GM12878 (cell line): ENCODE measurements around the gene RPUSD1. TPM values are rescaled to one million over a fixed set of nuclear protein-coding genes. Genes with fewer than 3 reads are reported as not detected.

Source experiments
- ATAC-seq: fragments of 200-7000 bp; cut with Tn5 transposase; 3 replicates; pipeline ENCODE4 v1.9.1; 2020; ENCODE audit warnings: mild to moderate bottlenecking, moderate library complexity
- BruUV-seq: library from RNA; stranded (reverse); fragments of 400-500 nt; replicated peaks from 2 replicates; lab custom pipeline; 2021; lab: Mats Ljungman, UMichigan
- CTCF ChIA-PET: fragments of 300-600 bp; sonication (Branson Sonifier 250); formaldehyde crosslinking; extraction: SDS; loops from one replicate; lab custom pipeline; 2021; ENCODE audit warnings: inconsistent platforms; lab: Yijun Ruan, JAX
- POLR2A ChIA-PET: fragments of 350-600 bp; formaldehyde crosslinking; extraction: SDS; loops from one replicate; lab custom pipeline; 2021; ENCODE audit warnings: inconsistent platforms; lab: Charles Lee
- RAD21 ChIA-PET: fragments of 300-600 bp; sonication (Branson Sonifier 250); formaldehyde crosslinking; loops from one replicate; lab custom pipeline; 2023; ENCODE audit warnings: antibody characterized with exemption; ENCODE audit not compliant: unreplicated experiment; lab: Charles Lee
- SMC1A ChIA-PET: fragments of 300-600 bp; sonication (Branson Sonifier 250); formaldehyde crosslinking; loops from one replicate; lab custom pipeline; 2023; ENCODE audit not compliant: unreplicated experiment, uncharacterized antibody; lab: Charles Lee
- DNase-seq: peaks from one replicate; pipeline ENCODE4 v3.0.0-alpha.2; 2011; ENCODE audit warnings: low read depth, low spot score
- FAIRE-seq: peaks from 3 replicates; lab custom pipeline; 2011; peaks lifted over from hg19 to GRCh38; lab: Jason Lieb, UNC
- H2AFZ ChIP-seq: 2 replicates; pipeline ENCODE4 v1.6.0; 2011; ENCODE audit warnings: low read depth, low read length, control low read depth; ENCODE audit not compliant: control insufficient read depth
- H3K27ac ChIP-seq: 2 replicates; pipeline ENCODE4 v1.5.1; 2011; ENCODE audit warnings: control low read depth; ENCODE audit not compliant: control insufficient read depth, insufficient read depth
- H3K27me3 ChIP-seq, 2 experiments: replicated peaks in 1 of 2; 2 replicates each; pipeline versions ENCODE4 v1.6.0 to v1.6.1; 2011; ENCODE audit warnings: low read length in 1 of 2; ENCODE audit not compliant: control insufficient read depth in 2 of 2, insufficient read depth in 2 of 2
- H3K36me3 ChIP-seq, 2 experiments: 2 replicates each; pipeline ENCODE4 v1.5.1; 2011; ENCODE audit warnings: low read length in 1 of 2; ENCODE audit not compliant: control insufficient read depth in 2 of 2, insufficient read depth in 2 of 2
- H3K4me1 ChIP-seq: 2 replicates; pipeline ENCODE4 v1.6.1; 2011; ENCODE audit warnings: mild to moderate bottlenecking, low read length, moderate library complexity, mixed read lengths; ENCODE audit not compliant: control insufficient read depth, insufficient read depth
- H3K4me2 ChIP-seq: 2 replicates; pipeline ENCODE4 v1.6.0; 2011; ENCODE audit warnings: control low read depth; ENCODE audit not compliant: control insufficient read depth, insufficient read depth
- H3K4me3 ChIP-seq: fragments of 200-600 bp; sonication (generic); 2 replicates; pipeline ENCODE4 v1.5.1; 2016
- H3K79me2 ChIP-seq: 2 replicates; pipeline ENCODE4 v1.6.0; 2011; ENCODE audit warnings: low read length; ENCODE audit not compliant: control insufficient read depth, insufficient read depth
- H3K9ac ChIP-seq: 2 replicates; pipeline ENCODE4 v1.8.0; 2011; ENCODE audit warnings: low read length, control low read depth, mixed read lengths; ENCODE audit not compliant: control insufficient read depth, insufficient read depth
- H3K9me3 ChIP-seq: replicated peaks from 3 replicates; pipeline ENCODE4 v1.5.1; 2011; ENCODE audit warnings: mild to moderate bottlenecking, low read length; ENCODE audit not compliant: control insufficient read depth, insufficient read depth
- H4K20me1 ChIP-seq: 2 replicates; pipeline ENCODE4 v1.6.0; 2011; ENCODE audit not compliant: control insufficient read depth, insufficient read depth
- CEBPB ChIP-seq, 2 experiments: fragments of 150-350 bp in 1 of 2; IDR thresholded peaks; 2 replicates each; pipeline ENCODE4 v1.6.1; 2012 to 2014; ENCODE audit warnings: low read depth in 2 of 2, low read length in 2 of 2, borderline replicate concordance in 1 of 2, inconsistent platforms in 1 of 2
- HCFC1 ChIP-seq: fragments of 150-350 bp; IDR thresholded peaks from 2 replicates; pipeline ENCODE4 v1.6.1; 2014; ENCODE audit warnings: low read length
- HDGF ChIP-seq: fragments of 450-650 bp; IDR thresholded peaks from 2 replicates; pipeline ENCODE4 v1.6.1; 2016; ENCODE audit warnings: antibody characterized with exemption
- IRF4 ChIP-seq: IDR thresholded peaks from 2 replicates; pipeline ENCODE4 v1.6.1; 2011; ENCODE audit warnings: low read depth, low read length
- JUND ChIP-seq: IDR thresholded peaks from 2 replicates; pipeline ENCODE4 v1.6.1; 2012; ENCODE audit warnings: low read depth, mild to moderate bottlenecking, low read length, improper control_type of control experiment, moderate library complexity
- MTA3 ChIP-seq: IDR thresholded peaks from 2 replicates; pipeline ENCODE4 v1.6.1; 2012; ENCODE audit warnings: low read length, inconsistent platforms, borderline replicate concordance
- NFIC ChIP-seq: IDR thresholded peaks from 2 replicates; pipeline ENCODE4 v1.6.1; 2012; ENCODE audit warnings: low read depth, mild to moderate bottlenecking, inconsistent platforms, low read length, moderate library complexity
- NR2C2 ChIP-seq: IDR thresholded peaks from 2 replicates; pipeline ENCODE4 v1.6.1; 2011; ENCODE audit warnings: borderline replicate concordance, low read depth; ENCODE audit not compliant: control insufficient read depth, insufficient read length
- RAD21 ChIP-seq: IDR thresholded peaks from 2 replicates; pipeline ENCODE4 v1.6.1; 2011; ENCODE audit warnings: mild to moderate bottlenecking, low read depth, low read length, moderate library complexity; ENCODE audit not compliant: insufficient read depth
- RAD51 ChIP-seq: fragments of 450-650 bp; IDR thresholded peaks from 2 replicates; pipeline ENCODE4 v1.6.1; 2016; ENCODE audit warnings: moderate library complexity, mild to moderate bottlenecking, inconsistent platforms
- SIX5 ChIP-seq: IDR thresholded peaks from 2 replicates; pipeline ENCODE4 v1.6.1; 2011; ENCODE audit warnings: mild to moderate bottlenecking, low read depth, low read length, moderate library complexity; ENCODE audit not compliant: severe bottlenecking
- SUPT20H ChIP-seq: IDR thresholded peaks from 2 replicates; pipeline ENCODE4 v1.6.1; 2011; ENCODE audit warnings: low read depth, mild to moderate bottlenecking, low read length, moderate library complexity, borderline replicate concordance; ENCODE audit not compliant: control insufficient read depth
- SUZ12 ChIP-seq: fragments of 200-600 bp; sonication (generic); IDR thresholded peaks from one replicate; pipeline ENCODE4 v1.6.1; 2018; ENCODE audit warnings: antibody characterized with exemption, mild to moderate bottlenecking; ENCODE audit not compliant: unreplicated experiment
- TARDBP ChIP-seq: IDR thresholded peaks from 2 replicates; pipeline ENCODE4 v1.6.1; 2016; ENCODE audit warnings: borderline replicate concordance
- ZNF24 ChIP-seq: fragments of 450-650 bp; IDR thresholded peaks from 2 replicates; pipeline ENCODE4 v1.6.1; 2017; ENCODE audit warnings: antibody characterized with exemption, mild to moderate bottlenecking
- WGBS: methylation state at CpG from one replicate; pipeline ENCODE4 v1.1.6; 2016; ENCODE audit warnings: low lambda C conversion rate; ENCODE audit not compliant: insufficient replicate concordance, insufficient coverage; ENCODE audit errors: missing lambda C conversion rate; 5-methylcytosine and 5-hydroxymethylcytosine counted together
- in situ Hi-C: fragments of 300-500 bp; cut with MboI; formaldehyde crosslinking; loops from 9 replicates; pipeline ENCODE4 v1.14.3; 2018; ENCODE audit warnings: mixed read lengths
- intact Hi-C: fragments of 100-400 bp; cut with micrococcal nuclease; formaldehyde crosslinking; loops from one replicate; pipeline ENCODE4 v1.14.2; 2022; ENCODE audit not compliant: unreplicated experiment
- polyA plus RNA-seq, 11 experiments: library from polyadenylated mRNA; depleted of rRNA in 4 of 11; unstranded in 6 of 11; stranded (reverse) in 5 of 11; fragments of >200 nt; fragmentation: Nextera tagmentation in 4 of 11; fragmentation: Illumina TruSeq in 1 of 11; extraction: Ambion mirVana in 4 of 11; extraction: Trizol in 1 of 11; gene quantifications; 1 replicate in 1 of 11; 2 replicates in 10 of 11; pipeline versions ENCODE4 v1.2.1 to v1.2.3, GENCODE V29; 2011 to 2016; ENCODE audit warnings: inconsistent platforms in 2 of 11, missing spikeins in 2 of 11, low read depth in 1 of 11
- total RNA-seq, 4 experiments: library from RNA; depleted of rRNA in 3 of 4; stranded (reverse); fragments of >200 nt in 3 of 4; fragmentation: Illumina TruSeq in 1 of 4; extraction: Trizol in 1 of 4; gene quantifications; 2 replicates each; pipeline versions ENCODE4 v1.2.1 to v1.2.3, GENCODE V29; 2013 to 2021
- TF ChIP-seq, protein P1 (sequence below): fragments of 450-650 bp; IDR thresholded peaks from 2 replicates; pipeline ENCODE4 v1.6.1; 2017; ENCODE audit warnings: mild to moderate bottlenecking
- TF ChIP-seq, protein P2 (sequence below): fragments of 450-650 bp; IDR thresholded peaks from 2 replicates; pipeline ENCODE4 v1.6.1; 2016; ENCODE audit warnings: mild to moderate bottlenecking
- TF ChIP-seq, protein P3 (sequence below): IDR thresholded peaks from 2 replicates; pipeline ENCODE4 v1.6.1; 2011; ENCODE audit warnings: mild to moderate bottlenecking, low read depth, low read length, moderate library complexity; ENCODE audit not compliant: insufficient replicate concordance
- TF ChIP-seq, protein P4 (sequence below): fragments of 450-650 bp; IDR thresholded peaks from 2 replicates; pipeline ENCODE4 v1.6.1; 2017; ENCODE audit warnings: low read depth, mild to moderate bottlenecking, moderate library complexity

The RPUSD1 gene
- total and polyA plus RNA-seq, 10 of the 15 experiments (the other 5 are each of a cell fraction or from before 2014, with no cell fraction given): 0.55 to 49.9 (median 21.1) TPM

DNA sequence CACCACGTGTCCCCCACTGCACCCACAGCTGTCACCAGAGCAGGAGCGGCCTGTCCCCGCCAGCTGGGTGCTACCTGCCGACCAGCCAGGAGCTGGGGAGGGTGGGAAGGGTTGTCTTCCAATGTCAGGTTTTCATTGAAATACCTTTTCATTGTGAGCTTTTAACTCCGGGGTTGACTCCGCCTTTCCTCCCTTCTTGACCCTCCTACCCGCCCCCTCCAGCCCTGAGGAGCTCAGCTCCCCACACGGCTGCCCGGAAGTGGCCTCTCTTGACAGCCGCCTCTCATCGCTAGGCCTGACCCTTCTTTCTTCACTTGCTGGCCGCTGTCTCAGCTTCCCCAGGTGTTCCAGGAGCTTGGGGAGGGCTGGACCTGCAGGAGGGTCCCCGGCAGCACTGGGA is 33.6 kb upstream of the RPUSD1 start (continued):
- TF ChIP-seq SUPT20H: no peak
- TF ChIP-seq, protein P1, sequence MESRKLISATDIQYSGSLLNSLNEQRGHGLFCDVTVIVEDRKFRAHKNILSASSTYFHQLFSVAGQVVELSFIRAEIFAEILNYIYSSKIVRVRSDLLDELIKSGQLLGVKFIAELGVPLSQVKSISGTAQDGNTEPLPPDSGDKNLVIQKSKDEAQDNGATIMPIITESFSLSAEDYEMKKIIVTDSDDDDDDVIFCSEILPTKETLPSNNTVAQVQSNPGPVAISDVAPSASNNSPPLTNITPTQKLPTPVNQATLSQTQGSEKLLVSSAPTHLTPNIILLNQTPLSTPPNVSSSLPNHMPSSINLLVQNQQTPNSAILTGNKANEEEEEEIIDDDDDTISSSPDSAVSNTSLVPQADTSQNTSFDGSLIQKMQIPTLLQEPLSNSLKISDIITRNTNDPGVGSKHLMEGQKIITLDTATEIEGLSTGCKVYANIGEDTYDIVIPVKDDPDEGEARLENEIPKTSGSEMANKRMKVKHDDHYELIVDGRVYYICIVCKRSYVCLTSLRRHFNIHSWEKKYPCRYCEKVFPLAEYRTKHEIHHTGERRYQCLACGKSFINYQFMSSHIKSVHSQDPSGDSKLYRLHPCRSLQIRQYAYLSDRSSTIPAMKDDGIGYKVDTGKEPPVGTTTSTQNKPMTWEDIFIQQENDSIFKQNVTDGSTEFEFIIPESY: no peak
- no peak for TF ChIP-seq SUZ12

DNA sequence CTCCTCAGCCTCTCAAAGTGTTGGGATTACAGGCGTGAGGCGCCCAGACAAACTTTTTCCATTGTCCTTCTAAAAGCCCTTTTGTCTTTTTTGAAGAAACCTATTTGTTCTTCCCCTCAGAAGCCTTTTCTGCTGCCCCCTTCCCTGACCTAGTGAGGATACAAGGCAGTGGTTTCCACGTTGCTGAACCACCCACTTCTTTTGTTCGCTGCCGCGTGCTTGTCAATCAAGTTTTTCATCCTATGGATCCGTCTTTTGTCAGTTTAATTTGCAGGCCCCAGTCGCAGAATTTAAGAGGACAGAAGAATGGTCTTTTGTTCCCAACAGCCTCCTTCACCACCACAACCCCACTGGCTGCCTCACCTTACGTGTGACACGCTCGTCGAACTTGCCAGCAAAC is 32.6 kb upstream of the RPUSD1 start:
- Histone ChIP-seq H3K4me1 (no peaks in the 10 kb centered on the region), H3K9me3 (no peaks in the 10 kb centered on the region; the same call in 2 of the 3 replicates), H4K20me1 (no peaks in the 10 kb centered on the region), H2AFZ (no peak overlapping the region), H3K27ac (no peak overlapping the region), H3K4me3 (no peak overlapping the region), H3K79me2 (no peaks in the 10 kb centered on the region), H3K36me3 (no peaks in the 10 kb centered on the region), H3K27me3 (no peaks in the 10 kb centered on the region; a peak in 1 of 4 replicates), H3K4me2 (no peak overlapping the region), H3K9ac (no peak overlapping the region)
- no peak for ATAC-seq
- WGBS: 72% methylated on average over 12 of the region's 12 CpGs
- ChIA-PET CTCF (no interaction called here), RAD21 (no interaction called here), SMC1A (no interaction called here), POLR2A (no interaction called here)
- in situ Hi-C loops: no loop called here
- DNase-seq: no peak
- intact Hi-C loops: no loop called here
- BruUV-seq: no TSS peak
- no peak for FAIRE-seq
- TF ChIP-seq, protein P2, sequence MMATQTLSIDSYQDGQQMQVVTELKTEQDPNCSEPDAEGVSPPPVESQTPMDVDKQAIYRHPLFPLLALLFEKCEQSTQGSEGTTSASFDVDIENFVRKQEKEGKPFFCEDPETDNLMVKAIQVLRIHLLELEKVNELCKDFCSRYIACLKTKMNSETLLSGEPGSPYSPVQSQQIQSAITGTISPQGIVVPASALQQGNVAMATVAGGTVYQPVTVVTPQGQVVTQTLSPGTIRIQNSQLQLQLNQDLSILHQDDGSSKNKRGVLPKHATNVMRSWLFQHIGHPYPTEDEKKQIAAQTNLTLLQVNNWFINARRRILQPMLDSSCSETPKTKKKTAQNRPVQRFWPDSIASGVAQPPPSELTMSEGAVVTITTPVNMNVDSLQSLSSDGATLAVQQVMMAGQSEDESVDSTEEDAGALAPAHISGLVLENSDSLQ: no peak
- no peak for TF ChIP-seq MTA3
- no peak for TF ChIP-seq HDGF
- TF ChIP-seq, protein P3, sequence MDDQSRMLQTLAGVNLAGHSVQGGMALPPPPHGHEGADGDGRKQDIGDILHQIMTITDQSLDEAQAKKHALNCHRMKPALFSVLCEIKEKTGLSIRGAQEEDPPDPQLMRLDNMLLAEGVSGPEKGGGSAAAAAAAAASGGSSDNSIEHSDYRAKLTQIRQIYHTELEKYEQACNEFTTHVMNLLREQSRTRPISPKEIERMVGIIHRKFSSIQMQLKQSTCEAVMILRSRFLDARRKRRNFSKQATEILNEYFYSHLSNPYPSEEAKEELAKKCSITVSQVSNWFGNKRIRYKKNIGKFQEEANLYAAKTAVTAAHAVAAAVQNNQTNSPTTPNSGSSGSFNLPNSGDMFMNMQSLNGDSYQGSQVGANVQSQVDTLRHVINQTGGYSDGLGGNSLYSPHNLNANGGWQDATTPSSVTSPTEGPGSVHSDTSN: no peak
- no peak for TF ChIP-seq NFIC
- TF ChIP-seq RAD51: no peak
- no peak for TF ChIP-seq HCFC1
- TF ChIP-seq TARDBP: no peak
- TF ChIP-seq ZNF24: no peak
- TF ChIP-seq CEBPB (IDR thresholded peaks at IDR 0.05; ENCODE audit: borderline replicate concordance in 1 of 2, low read depth in 2 of 2, low read length in 2 of 2): no peak
- TF ChIP-seq NR2C2: no peak
- no peak for TF ChIP-seq RAD21
- TF ChIP-seq, protein P4, sequence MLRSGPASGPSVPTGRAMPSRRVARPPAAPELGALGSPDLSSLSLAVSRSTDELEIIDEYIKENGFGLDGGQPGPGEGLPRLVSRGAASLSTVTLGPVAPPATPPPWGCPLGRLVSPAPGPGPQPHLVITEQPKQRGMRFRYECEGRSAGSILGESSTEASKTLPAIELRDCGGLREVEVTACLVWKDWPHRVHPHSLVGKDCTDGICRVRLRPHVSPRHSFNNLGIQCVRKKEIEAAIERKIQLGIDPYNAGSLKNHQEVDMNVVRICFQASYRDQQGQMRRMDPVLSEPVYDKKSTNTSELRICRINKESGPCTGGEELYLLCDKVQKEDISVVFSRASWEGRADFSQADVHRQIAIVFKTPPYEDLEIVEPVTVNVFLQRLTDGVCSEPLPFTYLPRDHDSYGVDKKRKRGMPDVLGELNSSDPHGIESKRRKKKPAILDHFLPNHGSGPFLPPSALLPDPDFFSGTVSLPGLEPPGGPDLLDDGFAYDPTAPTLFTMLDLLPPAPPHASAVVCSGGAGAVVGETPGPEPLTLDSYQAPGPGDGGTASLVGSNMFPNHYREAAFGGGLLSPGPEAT: no peak
- no peak for TF ChIP-seq SIX5
- TF ChIP-seq JUND: no peak
- no peak for TF ChIP-seq IRF4
